DMS153 treated with DMSO at 0.1 percent for 48 hours (cell line): ENCODE results near the gene MYCBP.
"Not testable (repeated sequence)": the region's sequence is repeated elsewhere in the genome, so short reads cannot be mapped to it uniquely, and the experiment has no call there.

Source experiments
- DNase-seq: peaks from one replicate; lab custom pipeline; 2025; ENCODE audit not compliant: unreplicated experiment; lab: John Stamatoyannopoulos, UW

Gene MYCBP

DNA sequence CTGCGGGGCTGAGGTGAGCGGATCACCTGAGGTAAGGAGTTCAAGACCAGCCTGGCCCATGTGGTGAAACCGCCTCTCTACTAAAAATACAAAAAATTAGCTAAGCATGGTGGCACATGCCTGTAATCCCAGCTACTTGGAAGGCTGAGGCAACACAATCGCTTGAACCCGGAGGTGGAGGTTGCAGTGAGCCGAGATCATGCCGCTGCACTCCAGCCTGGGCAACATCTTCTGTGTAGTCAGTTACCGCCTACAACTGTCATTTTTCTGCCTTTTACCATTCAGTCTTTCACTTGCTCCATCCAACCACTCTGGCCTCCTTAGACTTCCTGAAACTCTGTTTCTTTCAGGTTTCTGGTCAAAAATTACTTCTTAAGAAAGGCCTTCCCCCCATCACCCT, 2.2 kb downstream of the MYCBP start:
- DNase-seq = no peak

DNA sequence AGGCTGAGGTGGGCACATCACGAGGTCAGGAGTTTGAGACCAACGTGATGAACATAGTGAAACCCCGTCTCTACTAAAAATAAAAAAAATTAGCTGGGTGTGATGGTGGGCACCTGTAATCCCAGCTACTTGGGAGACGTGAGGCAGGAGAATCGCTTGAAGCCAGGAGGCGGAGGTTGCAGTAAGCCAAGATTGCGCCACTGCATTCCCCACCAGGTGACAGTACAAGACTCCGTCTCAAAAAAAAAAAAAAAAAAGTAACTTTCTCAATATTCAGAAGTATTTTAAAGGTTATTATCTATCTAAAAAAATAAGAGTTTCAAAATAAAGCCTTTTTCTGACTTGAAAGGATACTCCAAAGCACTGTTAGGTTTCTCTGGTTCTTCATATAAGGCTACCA, 5.9 kb downstream of the MYCBP start:
- DNase-seq = no peak

DNA sequence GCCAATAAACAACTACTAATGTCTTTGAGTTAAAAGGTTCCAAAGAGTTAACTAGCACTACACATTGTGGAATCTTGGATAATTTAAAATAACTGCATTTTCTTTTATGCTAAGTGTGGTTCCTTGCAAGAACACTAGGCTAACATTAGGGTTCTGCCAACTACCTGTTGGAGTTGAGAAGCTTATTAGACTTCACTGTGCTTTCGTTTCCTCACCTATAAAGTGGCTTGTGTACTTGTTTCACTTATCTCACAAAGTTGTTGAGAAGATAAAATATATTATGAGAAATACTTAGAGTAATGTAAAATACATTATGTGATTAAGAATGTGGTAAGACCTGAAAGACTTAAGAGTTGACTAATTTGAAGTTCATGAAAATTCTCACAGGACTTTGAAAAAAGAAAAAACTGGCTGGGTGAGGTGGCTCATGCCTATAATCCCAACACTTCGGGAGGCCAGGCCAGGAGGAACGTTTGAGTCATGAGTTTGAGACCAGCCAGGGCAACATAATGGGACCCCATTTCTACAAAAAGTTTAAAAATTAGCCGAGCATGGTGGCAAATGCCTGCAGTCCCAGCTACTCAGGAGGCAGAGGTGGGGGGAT, 7.9 kb downstream of the MYCBP start:
- DNase-seq = no peak

DNA sequence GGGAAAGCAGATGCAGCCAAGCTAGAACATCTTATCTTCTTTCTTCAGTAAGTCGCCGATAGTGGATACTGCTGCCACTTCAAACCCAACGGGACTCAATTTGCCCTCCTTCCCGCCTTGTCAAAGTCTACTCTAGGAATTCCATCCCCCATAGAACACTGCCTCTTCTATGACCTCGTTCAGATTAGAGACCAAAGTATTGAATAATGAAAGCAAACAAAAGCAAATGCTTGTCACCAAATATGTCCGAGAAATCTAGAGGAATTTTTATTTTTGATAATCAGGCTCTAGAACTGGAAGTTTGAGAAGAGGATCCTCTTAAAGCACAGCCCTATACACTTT, 12.7 kb downstream of the MYCBP start:
- no peak for DNase-seq

DNA sequence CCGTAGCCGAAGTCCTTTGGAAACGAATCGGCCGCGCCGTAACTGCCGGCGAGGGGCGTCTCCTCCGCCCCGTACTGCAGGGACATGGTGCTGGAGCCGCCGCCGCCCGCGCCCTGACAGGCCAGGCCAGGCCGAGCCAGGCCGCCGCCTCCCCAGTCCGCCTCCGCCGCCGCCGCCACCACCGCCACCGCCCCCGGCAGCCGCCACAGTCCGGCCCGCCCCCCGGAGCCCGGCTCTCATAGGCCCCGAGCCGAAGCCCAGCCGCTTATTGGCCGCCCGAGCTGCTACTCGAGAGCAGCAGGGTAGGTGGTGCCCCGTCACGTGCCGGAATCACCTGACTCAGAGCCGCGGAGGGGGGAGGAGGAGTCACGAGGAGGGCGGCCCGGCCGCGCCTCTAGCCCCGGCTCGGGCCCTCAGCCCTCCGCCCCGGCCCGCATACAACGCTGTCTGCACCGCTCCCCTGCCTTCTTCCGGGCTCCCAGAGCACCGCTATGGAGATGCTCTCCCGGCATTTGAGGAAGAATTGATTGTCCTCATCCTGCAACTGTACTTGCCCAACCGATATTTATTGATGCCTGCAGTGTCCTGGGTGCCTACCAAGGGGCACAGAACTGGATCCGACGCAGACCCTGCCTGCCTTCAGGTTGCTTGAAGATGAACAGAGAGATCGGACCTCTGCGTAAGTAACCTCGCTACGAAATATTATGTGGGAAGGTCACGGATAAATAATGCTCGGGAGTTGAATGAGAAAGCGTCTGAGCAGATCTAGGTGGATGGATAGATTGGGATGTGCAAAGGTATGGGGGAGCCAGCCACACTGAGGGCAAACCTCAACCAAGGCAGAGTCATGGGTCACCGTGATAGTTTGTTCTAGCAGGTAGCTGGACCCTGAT, 13.3 kb downstream of the MYCBP start, which contains the start of gene RRAGC:
TSS of gene RRAGC (minus strand) at position 212 of the 893 bp plus-strand sequence. CDS start at position 86, 126 bp downstream.
- DNase-seq = peak; percentile 99

DNA sequence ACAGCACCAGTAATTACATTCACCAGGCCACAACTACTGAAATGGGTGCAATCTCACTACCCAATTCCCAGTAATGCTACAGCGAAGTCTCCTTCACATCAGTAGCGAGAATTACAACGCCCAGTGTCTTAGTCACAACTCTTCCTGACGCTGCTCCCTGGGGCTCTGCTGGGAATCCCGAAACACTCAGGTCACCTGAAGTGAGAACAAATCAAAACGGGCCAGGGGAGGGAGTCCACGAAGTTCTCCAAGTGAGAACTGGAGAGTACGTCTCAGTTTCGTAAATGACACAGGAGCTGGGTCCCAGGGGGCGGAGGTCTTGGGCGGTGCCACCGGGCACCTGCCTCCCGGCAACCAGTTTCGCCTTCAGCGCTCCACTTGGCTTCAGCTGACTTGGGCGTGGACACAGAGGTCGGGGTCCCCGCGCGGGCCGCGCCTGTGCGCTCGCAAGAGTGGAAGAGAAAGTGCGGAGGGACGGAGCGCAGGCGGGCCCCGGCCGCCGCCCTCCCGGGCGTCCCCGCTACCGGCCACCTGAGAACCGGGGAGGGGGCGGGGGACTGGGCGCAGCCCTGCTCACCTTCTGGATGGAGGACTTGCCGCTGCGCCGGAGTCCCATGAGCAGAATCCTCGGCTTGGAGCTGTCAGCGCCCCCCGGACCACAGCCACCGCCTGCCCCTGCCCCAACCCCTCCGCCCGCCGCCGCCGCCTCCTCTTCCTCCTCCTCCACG, 14.2 kb downstream of the MYCBP start:
- DNase-seq = no peak

DNA sequence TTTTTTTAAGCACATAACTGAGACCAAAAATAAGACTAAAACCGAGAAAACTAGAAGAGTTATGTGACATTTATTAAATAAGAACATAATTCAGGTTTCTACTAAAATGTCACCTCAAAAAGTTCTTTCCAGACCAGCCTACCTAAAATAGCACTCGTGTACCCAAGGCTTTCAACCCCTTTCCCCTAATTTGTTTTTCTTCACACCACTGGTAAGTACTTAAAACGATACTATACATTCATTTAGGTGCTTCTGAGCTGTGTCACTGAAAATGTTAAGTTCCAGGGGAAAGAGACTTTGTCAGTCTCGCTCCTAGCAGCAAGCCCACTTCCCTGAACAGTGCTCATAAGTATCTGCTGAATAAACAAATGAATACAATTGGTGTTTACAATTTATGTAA, 20.4 kb downstream of the MYCBP start:
- DNase-seq = no peak

DNA sequence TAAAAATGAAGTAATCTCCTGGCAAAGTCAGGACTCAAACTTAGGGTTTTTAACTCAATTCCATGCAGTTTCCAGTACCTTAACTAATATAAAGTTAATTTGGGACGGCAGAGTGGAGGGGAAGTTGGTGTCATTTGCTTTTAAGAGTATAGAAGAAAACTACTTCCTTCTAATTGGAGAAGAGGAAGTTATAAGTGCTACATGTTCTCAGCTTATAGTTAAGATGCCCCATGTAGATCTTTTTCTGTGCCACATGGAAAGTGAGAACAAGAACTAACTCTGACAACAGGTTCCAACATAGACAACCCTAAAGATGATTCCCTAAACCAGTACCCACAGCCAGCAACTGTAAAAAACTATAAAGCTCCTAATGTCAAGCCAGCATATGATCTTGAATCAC, 25.1 kb downstream of the MYCBP start:
- no peak for DNase-seq

DNA sequence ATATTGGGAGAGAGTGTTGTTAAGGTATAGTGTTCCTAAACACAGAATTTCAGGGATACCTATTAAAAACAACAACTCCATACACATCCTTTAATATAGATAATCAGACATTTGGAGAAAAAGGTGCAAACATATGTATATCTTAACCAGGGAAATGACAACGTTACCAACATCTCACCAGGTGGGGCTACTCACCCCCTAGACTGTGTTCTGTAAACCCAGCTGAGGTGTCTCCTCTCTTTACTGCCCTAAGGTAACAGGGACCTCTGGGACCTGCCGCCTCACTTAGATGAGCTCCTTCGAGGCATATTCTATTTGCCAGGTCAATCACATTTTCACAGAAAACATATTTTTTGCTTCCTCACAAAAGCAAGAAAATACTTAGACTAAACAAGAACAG, 26.9 kb downstream of the MYCBP start:
- DNase-seq = no peak

DNA sequence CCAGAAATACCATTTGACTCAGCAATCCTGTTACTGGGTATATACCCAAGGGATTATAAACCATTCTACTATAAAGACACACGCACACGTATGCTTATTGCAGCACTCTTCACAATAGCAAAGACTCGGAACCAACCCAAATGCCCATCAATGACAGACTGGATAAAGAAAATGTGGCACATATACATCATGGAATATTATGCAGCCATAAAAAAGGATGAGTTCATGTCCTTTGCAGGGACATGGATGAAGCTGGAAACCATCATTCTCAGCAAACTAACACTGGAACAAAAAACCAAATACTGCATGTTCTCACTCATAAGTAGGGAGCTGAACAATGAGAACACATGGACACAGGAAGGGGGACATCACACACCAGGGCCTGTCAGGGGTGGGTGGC, 28.1 kb downstream of the MYCBP start:
- DNase-seq = not testable (repeated sequence)

DNA sequence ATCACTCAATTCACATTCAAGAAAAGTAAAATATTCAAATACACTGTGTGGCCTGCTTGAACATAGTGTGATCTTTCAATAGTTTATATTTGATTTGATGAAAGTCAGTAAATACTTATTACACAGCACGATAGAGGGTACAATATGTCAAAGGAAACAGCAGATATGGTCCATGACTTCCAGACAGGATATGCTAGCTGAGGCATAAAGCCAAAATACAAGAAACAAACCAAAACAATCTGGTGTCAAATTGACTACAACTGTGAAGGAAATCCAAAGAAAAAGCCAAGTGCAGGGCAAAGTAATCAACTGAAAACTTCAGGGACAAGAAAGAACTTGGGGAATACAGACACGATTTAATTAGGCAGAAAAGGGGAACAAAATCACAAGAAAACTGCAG, 32.9 kb downstream of the MYCBP start:
- DNase-seq = no peak

DNA sequence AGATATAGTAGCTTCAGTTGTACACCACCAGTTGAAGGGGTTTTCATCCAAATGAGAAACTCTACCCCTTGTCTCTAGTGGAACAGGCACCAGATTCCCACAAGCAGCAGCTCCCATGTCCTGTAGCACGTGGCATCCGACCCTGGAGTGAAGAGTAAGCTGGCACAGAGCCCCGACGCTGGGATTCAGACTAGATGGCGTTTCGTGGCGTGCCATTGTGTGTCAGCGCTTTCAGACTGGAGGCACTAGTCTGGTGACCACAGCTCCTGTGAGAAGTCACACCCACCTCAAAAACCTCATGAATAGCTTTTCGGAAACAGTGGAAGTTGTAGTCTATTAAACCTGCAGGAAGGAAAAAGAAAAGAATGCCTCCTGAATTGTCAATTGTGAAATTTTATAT, 33.8 kb downstream of the MYCBP start:
- DNase-seq = no peak

DNA sequence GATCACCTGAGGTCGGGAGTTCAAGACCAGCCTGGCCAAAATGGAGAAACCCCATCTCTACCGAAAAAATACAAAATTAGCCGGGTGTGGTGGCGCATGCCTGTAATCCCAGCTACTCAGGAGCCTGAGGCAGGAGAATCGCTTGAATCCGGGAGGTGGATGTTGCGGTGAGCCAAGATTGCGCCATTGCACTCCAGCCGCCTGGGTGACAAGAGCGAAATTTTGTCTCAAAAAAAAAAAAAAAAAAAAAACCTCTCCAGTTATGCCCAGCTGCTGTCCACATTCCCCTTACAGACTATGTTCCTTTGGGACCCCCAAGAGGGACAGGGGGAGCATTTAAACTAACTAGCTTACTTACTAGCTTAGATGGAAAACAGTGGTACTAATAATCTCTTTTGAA, 36.8 kb downstream of the MYCBP start:
- DNase-seq = not testable (repeated sequence)

DNA sequence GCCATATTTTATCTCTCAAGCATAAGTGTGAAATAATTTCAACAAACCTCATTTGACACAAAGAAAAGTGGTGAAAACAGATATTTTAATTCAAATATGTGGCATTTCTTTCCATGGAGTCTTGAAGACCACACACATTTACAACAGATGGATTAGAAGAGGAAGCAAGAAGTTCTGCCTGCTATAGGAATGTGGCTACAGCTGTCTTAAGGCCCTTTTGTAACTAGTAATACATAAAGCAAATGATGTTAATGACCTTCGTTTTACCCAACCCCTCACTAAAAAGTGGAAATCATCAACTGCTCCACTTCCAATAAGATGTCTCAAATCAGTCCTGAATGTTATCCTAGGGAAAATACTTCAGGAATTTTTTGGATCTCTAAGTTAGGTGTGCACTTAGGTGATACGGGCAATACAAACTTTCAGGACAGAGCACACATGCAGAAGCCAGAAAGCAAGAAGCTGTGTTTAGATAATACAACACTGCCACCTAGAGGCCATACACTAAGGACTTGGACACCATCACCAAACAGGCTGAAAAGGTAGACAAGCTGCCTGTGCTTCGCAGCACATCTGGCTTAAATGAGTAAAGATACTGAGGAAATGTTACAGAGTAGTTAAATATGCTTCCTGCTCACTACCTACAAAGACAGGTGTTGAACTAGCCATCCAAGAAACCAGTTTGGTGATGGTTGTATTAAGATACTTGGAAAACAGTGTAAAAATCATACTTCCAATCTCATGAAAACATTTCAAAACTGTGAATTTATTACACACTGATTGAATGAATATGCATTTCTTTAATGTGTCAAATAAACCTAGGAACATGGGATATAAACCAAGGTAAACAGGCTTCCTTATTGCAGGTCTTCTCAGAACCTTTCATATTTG, 38.0 kb downstream of the MYCBP start:
- peak; percentile 94 for DNase-seq

DNA sequence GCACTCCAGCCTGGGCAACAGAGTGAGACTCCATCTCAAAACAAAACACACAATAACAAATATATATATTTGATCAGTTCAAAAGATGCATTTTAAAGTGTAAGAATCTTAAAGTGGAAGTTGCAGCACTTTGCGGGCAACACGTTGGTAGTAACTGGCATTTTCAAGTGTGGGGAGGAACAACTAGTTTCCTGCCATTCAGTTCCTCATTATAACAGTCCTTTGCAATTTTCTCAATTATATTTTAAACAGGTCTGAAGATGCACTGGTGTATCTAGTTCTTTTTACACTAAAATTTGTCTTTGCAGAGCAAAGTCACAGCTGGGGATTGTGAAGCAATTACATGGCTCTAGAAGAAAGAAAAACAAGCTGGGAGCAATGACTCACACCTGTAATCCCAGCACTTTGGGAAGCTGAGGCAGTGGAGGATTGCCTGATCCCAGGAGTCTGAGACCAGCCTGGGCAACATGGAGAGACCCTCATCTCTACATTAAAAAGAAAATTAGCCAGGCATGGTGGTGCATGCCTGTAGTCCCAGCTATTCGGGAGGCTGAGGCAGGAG, 38.8 kb downstream of the MYCBP start:
- DNase-seq = no peak

DNA sequence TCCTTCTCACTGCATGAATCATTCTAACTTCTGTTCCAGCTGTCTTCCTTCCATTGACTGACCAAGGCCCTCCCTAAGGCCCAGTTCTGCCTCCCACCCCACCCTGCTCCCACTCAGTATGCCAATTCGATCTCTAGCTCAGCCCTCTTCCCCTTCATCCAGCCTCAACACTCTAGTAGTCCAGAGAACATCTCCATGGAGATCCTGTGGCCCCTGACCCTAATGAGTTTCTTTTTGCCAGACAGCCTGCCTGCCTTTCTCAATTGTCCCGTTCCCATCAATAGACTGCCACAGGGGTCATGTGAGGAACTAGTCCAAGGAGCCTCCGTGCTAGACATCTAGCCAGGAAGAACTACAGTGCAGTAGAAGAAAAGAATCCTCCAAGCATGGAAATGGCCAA, 40.0 kb downstream of the MYCBP start:
- DNase-seq = no peak

DNA sequence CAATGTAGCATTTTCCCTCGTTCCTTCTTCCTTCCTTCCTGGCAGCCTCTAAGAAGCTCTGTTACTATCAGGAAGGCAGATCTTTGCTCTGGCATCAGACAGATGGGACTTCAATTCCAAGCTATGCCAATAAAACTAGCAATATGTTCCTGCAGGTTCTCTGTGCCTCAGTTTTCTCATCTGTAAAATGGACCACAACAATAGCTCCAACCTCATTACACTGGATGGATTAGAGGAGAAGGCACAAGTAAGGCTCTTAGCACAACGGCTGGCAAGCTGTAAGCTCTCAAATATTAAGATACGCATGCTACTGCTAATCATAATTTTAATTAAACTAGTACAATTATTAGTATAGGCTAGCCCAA, 40.8 kb downstream of the MYCBP start:
- DNase-seq = no peak

DNA sequence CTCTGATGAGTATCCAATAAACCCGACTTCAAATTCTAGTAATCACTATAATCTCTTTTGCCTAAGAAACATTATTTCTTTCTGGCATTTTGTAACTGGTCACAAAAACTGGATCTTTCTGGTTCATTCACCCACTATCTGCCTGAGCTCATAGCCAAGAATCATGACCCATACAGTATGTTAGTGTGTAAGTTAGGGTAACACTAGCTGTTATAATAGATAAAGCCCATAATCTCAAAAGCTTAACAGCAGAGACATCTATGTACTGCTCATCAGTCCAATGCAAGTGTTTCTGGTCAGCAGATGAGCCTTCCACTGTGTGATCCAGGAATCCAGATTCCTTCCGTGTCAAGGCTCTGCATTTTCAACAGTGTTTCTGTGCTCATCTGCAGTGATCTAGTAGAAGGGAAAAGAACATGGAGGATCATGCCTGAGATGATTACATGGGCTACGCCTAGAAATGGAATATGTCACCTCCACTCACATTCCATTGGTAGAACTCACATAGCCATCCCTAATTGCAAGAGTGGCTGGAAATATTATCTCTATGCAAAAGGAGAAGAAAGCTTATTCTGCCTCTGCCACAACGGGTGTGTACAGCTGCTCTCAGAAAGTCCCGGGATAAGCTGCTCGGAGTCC, 41.3 kb downstream of the MYCBP start:
- DNase-seq = no peak

DNA sequence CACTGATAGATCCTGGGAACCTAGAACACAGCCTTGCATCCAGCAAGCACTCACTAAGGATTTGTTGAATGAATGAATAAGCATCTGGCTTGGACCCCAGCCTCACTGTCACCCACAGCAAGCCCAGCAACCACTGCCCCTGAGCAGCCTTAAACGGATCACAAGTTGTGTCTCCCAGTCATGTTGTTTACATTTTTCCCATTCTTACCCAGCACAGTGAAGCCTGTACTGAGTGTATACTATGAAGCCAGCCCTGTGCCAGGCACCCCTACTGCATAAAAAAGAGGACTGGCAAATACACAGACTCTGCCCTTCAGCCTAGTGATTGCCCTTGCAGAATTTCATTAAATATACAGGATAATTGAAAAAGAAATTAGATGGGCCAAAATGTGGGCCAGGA, 43.8 kb downstream of the MYCBP start:
- DNase-seq = no peak

DNA sequence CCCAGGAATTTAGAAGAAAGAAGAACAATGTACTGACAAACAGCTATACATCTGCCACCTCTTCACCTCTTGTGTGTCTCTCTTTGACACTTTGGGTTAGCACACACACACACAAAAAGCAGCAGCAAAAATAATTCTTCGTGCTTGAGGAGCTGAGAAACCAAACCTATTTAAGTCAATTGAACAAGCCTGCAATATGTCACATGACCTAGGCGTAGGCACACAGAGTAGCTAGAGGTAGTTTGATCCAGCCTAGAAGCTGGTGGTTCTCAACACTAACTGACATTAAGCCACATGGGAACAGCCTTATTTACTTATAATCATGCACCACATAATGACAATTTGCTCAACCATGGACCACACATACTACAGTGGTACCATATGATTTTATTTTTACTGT, 45.8 kb downstream of the MYCBP start:
- DNase-seq = no peak
